Measurements from ENCODE around the gene PSORS1C1. TPM values are rescaled to one million over a fixed set of nuclear protein-coding genes. Genes with fewer than 3 reads are reported as not detected.

Gene PSORS1C1
- total and polyA plus RNA-seq, 2 of the 4 experiments (the other 2 are of a cell fraction), result 0.36 to 1.1 TPM

DNA sequence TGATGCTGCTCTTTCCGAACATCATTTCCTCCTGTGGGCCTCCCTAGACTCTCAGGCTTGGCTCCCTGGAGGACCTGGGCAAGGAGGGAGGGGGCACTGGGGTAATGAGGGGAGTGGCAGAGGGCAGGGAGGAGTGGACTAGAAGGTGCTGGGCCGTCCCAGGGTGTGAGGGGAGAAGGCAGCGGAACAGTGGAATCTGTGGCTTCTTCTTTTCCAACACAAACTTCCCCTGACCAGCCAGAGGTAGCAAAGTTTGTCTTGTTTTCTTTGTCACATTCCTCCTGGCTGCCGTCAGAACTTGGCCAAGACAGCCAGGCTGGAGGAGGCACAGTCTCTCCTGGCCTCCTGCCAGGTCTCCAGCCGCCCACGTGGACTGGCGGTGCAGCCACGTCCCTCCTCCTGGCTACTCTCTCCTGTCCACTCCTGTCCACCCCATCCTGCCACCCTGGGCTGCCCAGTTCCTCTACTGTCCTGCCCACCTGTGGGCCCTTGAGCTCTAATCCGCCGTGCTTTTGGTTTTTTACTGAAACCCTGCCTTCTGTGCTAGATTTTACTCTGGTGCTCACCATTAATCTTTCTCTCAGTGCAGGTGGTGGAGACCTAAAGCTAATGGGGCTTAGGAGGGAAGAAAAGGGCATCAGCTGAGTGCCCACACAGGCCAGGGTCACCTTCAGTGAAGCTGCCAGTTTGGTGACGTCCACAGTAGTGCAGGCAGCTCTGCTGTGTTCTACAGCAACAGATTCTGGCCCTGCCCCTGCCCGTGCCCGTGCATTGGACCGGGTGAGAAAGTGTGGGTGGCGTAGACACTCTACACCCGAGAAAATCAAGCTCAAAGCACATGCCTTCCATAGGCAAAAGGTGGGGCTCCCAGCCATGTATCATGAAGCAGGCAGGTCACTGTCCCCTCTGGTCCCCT, 8.4 kb downstream of the PSORS1C1 start:
- Histone ChIP-seq H3K4me3 (ENCODE audit: insufficient read depth, low read depth, low read length) (no peak overlapping the region), H4K91ac (ENCODE audit: insufficient read depth, low read depth, low read length) (no peak overlapping the region; the same call in 1 of the 2 replicates), H3K18ac (ENCODE audit: low read depth, low read length) (no peak overlapping the region), H3K27me3 (ENCODE audit: control insufficient read depth, insufficient read depth, low read length) (peaks cover 3% of the 10 kb centered on the region; the same call in 1 of the 2 replicates), H2BK120ac (ENCODE audit: low read depth, low read length) (no peak overlapping the region), H2AFZ (replicated peaks; ENCODE audit: low read length, poor library complexity) (peak overlapping the region; percentile 48), H3K36me3 (ENCODE audit: control insufficient read depth, insufficient read depth, low read length) (no peaks in the 10 kb centered on the region), H3K27ac (ENCODE audit: insufficient read depth, low read length) (no peak overlapping the region), H2AK9ac (replicated peaks; ENCODE audit: low read depth, low read length, poor library complexity) (peak overlapping the region; percentile 58), H3K23ac (ENCODE audit: low read depth, low read length) (no peak overlapping the region), H3K4ac (ENCODE audit: low read depth, low read length) (no peak overlapping the region), H3K14ac (replicated peaks; ENCODE audit: low read depth, low read length) (no peak overlapping the region), H2BK20ac (ENCODE audit: low read depth, low read length) (no peak overlapping the region), H3K4me1 (ENCODE audit: control insufficient read depth, insufficient read depth, low read length) (peaks cover 2% of the 10 kb centered on the region; the same call in 1 of the 2 replicates), H2AK5ac (ENCODE audit: low read depth, low read length) (peak overlapping the region; percentile 25; the same call in 1 of the 2 replicates), H3K9me1 (ENCODE audit: insufficient read depth, low read length) (no peaks in the 10 kb centered on the region), H3K4me2 (ENCODE audit: low read depth, low read length) (no peak overlapping the region), H3K56ac (ENCODE audit: extremely low read depth, insufficient read depth, low read length) (no peak overlapping the region), H2BK5ac (ENCODE audit: low read depth, low read length, poor library complexity, severe bottlenecking) (no peak overlapping the region), H4K8ac (ENCODE audit: low read depth in 2 of 2, low read length in 2 of 2) (no peak overlapping the region), H4K20me1 (ENCODE audit: insufficient read depth, low read length) (no peaks in the 10 kb centered on the region), H3K9me3 (ENCODE audit: control insufficient read depth, insufficient read depth, low read length) (no peaks in the 10 kb centered on the region), H3K79me1 (ENCODE audit: low read depth in 1 of 2, low read length in 2 of 2) (no peaks in the 10 kb centered on the region), H4K5ac (ENCODE audit: low read depth, low read length) (no peak overlapping the region), H3K9ac (ENCODE audit: low read depth, low read length) (no peak overlapping the region), H2BK15ac (ENCODE audit: low read depth, low read length) (no peak overlapping the region)
- POLR2A ChIA-PET (ENCODE audit: unreplicated experiment), result no interaction called here
- CTCF ChIA-PET, result no interaction called here
- 9% methylated on average over 6 of the region's 16 CpGs; no CpG with 5 or more reads in 1 of the 2 experiments for WGBS, 2 experiments (ENCODE audit: extremely low coverage in 2 of 2, insufficient read length in 1 of 2)
- DNase-seq (peak; percentile 76), ATAC-seq (ENCODE audit: low read depth) (peak; percentile 73)
- dilution Hi-C loops (cut with HindIII; ENCODE audit: low sequenced_read_pairs, unreplicated experiment) (no loop called here), intact Hi-C loops (cut with micrococcal nuclease) (no loop called here), in situ Hi-C loops (cut with MboI; ENCODE audit: low sequenced_read_pairs) (no loop called here)
- BruUV-seq (replicated peaks), result no TSS peak
- TF ChIP-seq MXI1 (IDR thresholded peaks at IDR 0.05; ENCODE audit: borderline replicate concordance, low read depth, low read length) (peak; percentile 62; the same call in 1 of the 2 replicates), CHD1 (IDR thresholded peaks at IDR 0.05; ENCODE audit: low read depth, low read length) (no peak), RAD21 (IDR thresholded peaks at IDR 0.05; ENCODE audit: low read length) (no peak)
- TF ChIP-seq, protein P1, sequence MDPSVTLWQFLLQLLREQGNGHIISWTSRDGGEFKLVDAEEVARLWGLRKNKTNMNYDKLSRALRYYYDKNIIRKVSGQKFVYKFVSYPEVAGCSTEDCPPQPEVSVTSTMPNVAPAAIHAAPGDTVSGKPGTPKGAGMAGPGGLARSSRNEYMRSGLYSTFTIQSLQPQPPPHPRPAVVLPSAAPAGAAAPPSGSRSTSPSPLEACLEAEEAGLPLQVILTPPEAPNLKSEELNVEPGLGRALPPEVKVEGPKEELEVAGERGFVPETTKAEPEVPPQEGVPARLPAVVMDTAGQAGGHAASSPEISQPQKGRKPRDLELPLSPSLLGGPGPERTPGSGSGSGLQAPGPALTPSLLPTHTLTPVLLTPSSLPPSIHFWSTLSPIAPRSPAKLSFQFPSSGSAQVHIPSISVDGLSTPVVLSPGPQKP (IDR thresholded peaks at IDR 0.05; ENCODE audit: borderline replicate concordance, low read depth, low read length), result no peak
- TF ChIP-seq, protein P2, sequence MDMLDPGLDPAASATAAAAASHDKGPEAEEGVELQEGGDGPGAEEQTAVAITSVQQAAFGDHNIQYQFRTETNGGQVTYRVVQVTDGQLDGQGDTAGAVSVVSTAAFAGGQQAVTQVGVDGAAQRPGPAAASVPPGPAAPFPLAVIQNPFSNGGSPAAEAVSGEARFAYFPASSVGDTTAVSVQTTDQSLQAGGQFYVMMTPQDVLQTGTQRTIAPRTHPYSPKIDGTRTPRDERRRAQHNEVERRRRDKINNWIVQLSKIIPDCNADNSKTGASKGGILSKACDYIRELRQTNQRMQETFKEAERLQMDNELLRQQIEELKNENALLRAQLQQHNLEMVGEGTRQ (IDR thresholded peaks at IDR 0.05; ENCODE audit: low read depth, low read length), result peak; percentile 68; the same call in 1 of the 2 replicates
